H1 (cell line): Measurements from ENCODE around the gene MYH11. TPM values are rescaled to one million over a fixed set of nuclear protein-coding genes. Genes with fewer than 3 reads are reported as not detected.
A peak's percentile ranks its signal among the peaks of the same experiment; 100 is the strongest.

Experiments used
- CTCF ChIA-PET: fragments of 300-600 bp; sonication (Branson Sonifier 250); formaldehyde crosslinking; loops from one replicate; lab custom pipeline; 2021; ENCODE audit not compliant: partially characterized antibody; lab: Charles Lee
- POLR2A ChIA-PET: fragments of 300-600 bp; sonication (Branson Sonifier 250); formaldehyde crosslinking; loops from one replicate; lab custom pipeline; 2021; ENCODE audit warnings: inconsistent platforms; ENCODE audit not compliant: partially characterized antibody; lab: Charles Lee
- DNase-seq, 2 experiments: peaks; one replicate each; pipeline versions ENCODE4 v3.0.0 to v3.0.0-alpha.2; 2010 to 2022; ENCODE audit warnings: low spot score in 2 of 2, low read depth in 1 of 2, mixed read lengths in 1 of 2
- FAIRE-seq: peaks from 2 replicates; lab custom pipeline; 2011; peaks lifted over from hg19 to GRCh38; lab: Jason Lieb, UNC
- H2AFZ ChIP-seq: 2 replicates; pipeline ENCODE4 v1.8.1; 2012; ENCODE audit warnings: low read length, inconsistent platforms
- H2AK5ac ChIP-seq: 2 replicates; pipeline ENCODE4 v1.6.1; 2013; ENCODE audit warnings: low read depth, low read length
- H2BK120ac ChIP-seq: replicated peaks from 2 replicates; pipeline ENCODE3; 2013; ENCODE audit warnings: low read depth, low read length, inconsistent platforms
- H2BK12ac ChIP-seq: 2 replicates; pipeline ENCODE4 v1.6.1; 2013; ENCODE audit warnings: low read depth, low read length
- H2BK15ac ChIP-seq: 2 replicates; pipeline ENCODE4 v1.6.1; 2013; ENCODE audit warnings: low read length
- H2BK20ac ChIP-seq: 2 replicates; pipeline ENCODE4 v1.6.1; 2013; ENCODE audit warnings: low read length
- H2BK5ac ChIP-seq: 2 replicates; pipeline ENCODE4 v1.6.1; 2013; ENCODE audit warnings: low read depth, low read length
- H3K14ac ChIP-seq: 2 replicates; pipeline ENCODE4 v1.6.1; 2013; ENCODE audit warnings: inconsistent platforms; ENCODE audit not compliant: insufficient read length
- H3K18ac ChIP-seq: 2 replicates; pipeline ENCODE4 v1.6.1; 2013; ENCODE audit warnings: low read length; ENCODE audit errors: extremely low read depth
- H3K23ac ChIP-seq: 2 replicates; pipeline ENCODE4 v1.6.1; 2013; ENCODE audit warnings: inconsistent platforms; ENCODE audit not compliant: insufficient read length
- H3K23me2 ChIP-seq: 2 replicates; pipeline ENCODE4 v1.6.1; 2013; ENCODE audit warnings: low read depth, low read length
- H3K27ac ChIP-seq: 2 replicates; pipeline ENCODE4 v1.6.1; 2011; ENCODE audit warnings: low read depth, low read length, inconsistent platforms
- H3K27me3 ChIP-seq, 4 experiments: replicated peaks in 1 of 4; 1 replicate in 1 of 4; 2 replicates in 3 of 4; pipeline versions ENCODE4 v1.6.1 to v1.8.1; 2011 to 2013; ENCODE audit warnings: low read length in 3 of 4, mild to moderate bottlenecking in 3 of 4, inconsistent platforms in 2 of 4, mixed read lengths in 2 of 4, moderate library complexity in 1 of 4; ENCODE audit not compliant: control insufficient read depth in 3 of 4, insufficient read depth in 3 of 4; ENCODE audit errors: extremely low read depth in 1 of 4
- H3K36me3 ChIP-seq, 4 experiments: 2 replicates each; pipeline versions ENCODE4 v1.6.1 to v1.8.1; 2011 to 2013; ENCODE audit warnings: mild to moderate bottlenecking in 4 of 4, low read length in 3 of 4, moderate library complexity in 2 of 4, control low read depth in 1 of 4, inconsistent platforms in 1 of 4; ENCODE audit not compliant: insufficient read depth in 4 of 4, control insufficient read depth in 2 of 4
- H3K4ac ChIP-seq: replicated peaks from 2 replicates; pipeline ENCODE3; 2013; ENCODE audit warnings: low read length, low read depth, mixed read lengths, inconsistent platforms; ENCODE audit not compliant: insufficient read length
- H3K4me1 ChIP-seq, 4 experiments: replicated peaks in 1 of 4; 1 replicate in 1 of 4; 2 replicates in 3 of 4; pipeline versions ENCODE4 v1.6.1 to v1.8.1; 2011 to 2013; ENCODE audit warnings: low read length in 3 of 4, inconsistent platforms in 2 of 4, mixed read lengths in 1 of 4; ENCODE audit not compliant: insufficient read depth in 4 of 4, control insufficient read depth in 3 of 4
- H3K4me2 ChIP-seq, 2 experiments: 2 replicates each; pipeline versions ENCODE4 v1.6.1 to v1.8.1; 2011 to 2013; ENCODE audit warnings: low read depth in 2 of 2, low read length in 2 of 2, control low read depth in 1 of 2, inconsistent platforms in 1 of 2, mild to moderate bottlenecking in 1 of 2; ENCODE audit not compliant: insufficient read depth in 1 of 2
- H3K4me3 ChIP-seq, 4 experiments: fragments of 200-600, 300-600 bp in 1 of 4; sonication (generic), shearing (Covaris generic), sonication (Bioruptor Twin) in 1 of 4; 2 replicates each; pipeline versions ENCODE4 v1.5.1 to v1.8.1; 2011 to 2016; ENCODE audit warnings: low read length in 4 of 4, low read depth in 3 of 4, control low read depth in 2 of 4, inconsistent platforms in 2 of 4, mild to moderate bottlenecking in 2 of 4, mixed read lengths in 1 of 4, moderate library complexity in 1 of 4; ENCODE audit not compliant: insufficient read depth in 2 of 4; ENCODE audit errors: extremely low read depth in 1 of 4
- H3K56ac ChIP-seq: replicated peaks from 2 replicates; pipeline ENCODE3; 2013; ENCODE audit warnings: low read depth, mild to moderate bottlenecking, mixed read lengths, low read length, inconsistent platforms; ENCODE audit not compliant: insufficient read length
- H3K79me1 ChIP-seq: 2 replicates; pipeline ENCODE4 v1.6.1; 2013; ENCODE audit warnings: low read depth, low read length, control low read depth
- H3K79me2 ChIP-seq, 2 experiments: 2 replicates each; pipeline versions ENCODE4 v1.6.1 to v1.8.1; 2012 to 2013; ENCODE audit warnings: low read length in 2 of 2, mild to moderate bottlenecking in 2 of 2, inconsistent platforms in 1 of 2; ENCODE audit not compliant: insufficient read depth in 2 of 2, control insufficient read depth in 1 of 2
- H3K9ac ChIP-seq, 4 experiments: replicated peaks in 1 of 4; 1 replicate in 1 of 4; 2 replicates in 3 of 4; pipeline versions ENCODE4 v1.6.1 to v1.8.1; 2011 to 2013; ENCODE audit warnings: low read depth in 3 of 4, low read length in 3 of 4, control low read depth in 2 of 4, mild to moderate bottlenecking in 2 of 4, moderate library complexity in 2 of 4, inconsistent platforms in 1 of 4; ENCODE audit errors: extremely low read depth in 1 of 4
- H3K9me3 ChIP-seq, 2 experiments: 2 replicates each; pipeline versions ENCODE4 v1.6.1 to v1.8.1; 2012 to 2013; ENCODE audit warnings: mild to moderate bottlenecking in 2 of 2, moderate library complexity in 2 of 2, control low read depth in 1 of 2, inconsistent platforms in 1 of 2, low read depth in 1 of 2, low read length in 1 of 2, mixed read lengths in 1 of 2; ENCODE audit not compliant: insufficient read depth in 2 of 2
- H4K20me1 ChIP-seq, 2 experiments: replicated peaks in 1 of 2; 2 replicates each; pipeline versions ENCODE3 to v1.8.1; 2011 to 2013; ENCODE audit warnings: inconsistent platforms in 2 of 2, low read length in 2 of 2, mild to moderate bottlenecking in 1 of 2; ENCODE audit not compliant: insufficient read depth in 2 of 2, control insufficient read depth in 1 of 2
- H4K5ac ChIP-seq: 2 replicates; pipeline ENCODE4 v1.6.1; 2013; ENCODE audit warnings: low read length, low read depth, mixed read lengths, inconsistent platforms; ENCODE audit not compliant: insufficient read length
- H4K8ac ChIP-seq: 2 replicates; pipeline ENCODE4 v1.8.0; 2013; ENCODE audit warnings: mild to moderate bottlenecking, moderate library complexity, low read length, inconsistent platforms; ENCODE audit not compliant: insufficient read depth; ENCODE audit errors: extremely low read depth
- H4K91ac ChIP-seq: replicated peaks from 2 replicates; pipeline ENCODE3; 2013; ENCODE audit warnings: low read length, mixed read lengths, inconsistent platforms; ENCODE audit not compliant: insufficient read length
- BRCA1 ChIP-seq: IDR thresholded peaks from 2 replicates; pipeline ENCODE4 v1.6.1; 2012; ENCODE audit warnings: low read depth, low read length, improper control_type of control experiment
- CBX8 ChIP-seq: fragments of 300-800, 300-1000 bp; sonication (generic); IDR thresholded peaks from 2 replicates; pipeline ENCODE4 v1.7.1; 2016; ENCODE audit warnings: low read depth, low read length, borderline replicate concordance
- CEBPB ChIP-seq: IDR thresholded peaks from 2 replicates; pipeline ENCODE4 v1.6.1; 2012; ENCODE audit warnings: low read depth, low read length
- EGR1 ChIP-seq: IDR thresholded peaks from 2 replicates; pipeline ENCODE4 v1.6.1; 2011; ENCODE audit warnings: low read depth, low read length, borderline replicate concordance
- HDAC2 ChIP-seq, 2 experiments: fragments of 300-600 bp in 1 of 2; sonication (generic) in 1 of 2; IDR thresholded peaks; 2 replicates each; pipeline ENCODE4 v1.6.1; 2011 to 2012; ENCODE audit warnings: low read depth in 2 of 2, low read length in 2 of 2, mild to moderate bottlenecking in 2 of 2, moderate library complexity in 2 of 2, borderline replicate concordance in 1 of 2, inconsistent platforms in 1 of 2
- JUN ChIP-seq: IDR thresholded peaks from 2 replicates; pipeline ENCODE4 v1.6.1; 2011; ENCODE audit warnings: low read depth, mild to moderate bottlenecking, improper control_type of control experiment, low read length
- JUND ChIP-seq: IDR thresholded peaks from 2 replicates; pipeline ENCODE4 v1.6.1; 2011; ENCODE audit warnings: mild to moderate bottlenecking, improper control_type of control experiment, low read length
- KDM5A ChIP-seq: fragments of 200-600 bp; IDR thresholded peaks from 2 replicates; pipeline ENCODE4 v1.7.1; 2012; ENCODE audit warnings: mild to moderate bottlenecking, low read length, inconsistent platforms, mixed read lengths
- MAX ChIP-seq: IDR thresholded peaks from 2 replicates; pipeline ENCODE4 v1.6.1; 2012; ENCODE audit warnings: inconsistent platforms
- SP2 ChIP-seq: IDR thresholded peaks from 2 replicates; pipeline ENCODE4 v1.6.1; 2012; ENCODE audit warnings: mild to moderate bottlenecking, low read length, inconsistent platforms
- TAF1 ChIP-seq: IDR thresholded peaks from 2 replicates; pipeline ENCODE4 v1.6.1; 2011; ENCODE audit warnings: mild to moderate bottlenecking, low read depth, low read length
- TAF7 ChIP-seq: optimal IDR thresholded peaks from 2 replicates; pipeline ENCODE3; 2011; ENCODE audit warnings: low read depth, mild to moderate bottlenecking, inconsistent platforms, low read length, moderate library complexity, borderline replicate concordance
- WGBS, 2 experiments: shearing (Covaris generic) in 1 of 2; methylation state at CpG; one replicate each; pipeline versions ENCODE4 v1.1.6 to v1.1.7; 2013 to 2015; ENCODE audit warnings: low lambda C conversion rate in 2 of 2, mixed read lengths in 2 of 2, inconsistent platforms in 1 of 2, low coverage in 1 of 2, missing lambda C conversion rate in 1 of 2; ENCODE audit not compliant: insufficient replicate concordance in 2 of 2, insufficient coverage in 1 of 2, insufficient read length in 1 of 2; ENCODE audit errors: extremely low coverage in 1 of 2, missing lambda C conversion rate in 1 of 2; 5-methylcytosine and 5-hydroxymethylcytosine counted together
- polyA plus RNA-seq, 7 experiments: library from polyadenylated mRNA; depleted of rRNA in 3 of 7; stranded (reverse) in 5 of 7; unstranded in 2 of 7; fragments of >200 nt in 5 of 7; fragments of 200-250 nt in 2 of 7; gene quantifications; 1 replicate in 5 of 7; 2 replicates in 1 of 7; 4 replicates in 1 of 7; pipeline versions ENCODE4 v1.2.1 to v1.2.3, GENCODE V29; 2011 to 2013; ENCODE audit warnings: missing spikeins in 2 of 7, mixed read lengths in 2 of 7
- total RNA-seq: library from RNA; stranded (reverse); fragmentation: NEBNext Ultra II Directional; extraction: Animal tissue kit (Norgen Biotek cat#: 25700); gene quantifications from 2 replicates; pipeline ENCODE4 v1.2.1, GENCODE V29; 2021

The MYH11 gene
- total and polyA plus RNA-seq, 2 of the 8 experiments (the other 6 are each of a cell fraction or from before 2014, with no cell fraction given), result 0.11 to 0.78 TPM

DNA sequence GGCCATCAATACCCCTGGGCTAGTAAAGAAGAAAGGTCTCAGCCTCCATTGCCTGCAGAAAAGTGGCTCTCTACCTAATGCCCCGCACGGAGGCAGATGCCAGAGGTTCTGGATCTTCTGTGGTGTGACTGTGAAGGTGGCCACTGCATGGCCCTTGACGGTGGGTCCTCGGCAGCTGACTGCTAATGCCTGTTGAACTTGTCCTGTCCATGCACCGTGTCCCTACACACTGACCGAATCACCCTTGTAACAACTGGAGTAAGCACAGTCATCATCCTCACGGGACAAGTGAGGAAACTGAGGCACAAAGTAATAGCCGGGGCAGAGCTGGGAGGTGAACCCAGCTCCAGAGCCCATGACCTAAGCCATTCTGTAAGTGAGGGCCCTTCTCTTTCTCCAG, 48.8 kb downstream of the MYH11 start:
- no peaks in the 10 kb centered on the region for H3K23me2 ChIP-seq
- WGBS, 2 experiments, result 86% methylated on average over 8 of the region's 8 CpGs; no CpG with 5 or more reads in 1 of the 2 experiments
- no peak overlapping the region; a peak in 1 of 7 replicates for H3K9ac ChIP-seq
- H4K8ac ChIP-seq, result no peak overlapping the region; the same call in 1 of the 2 replicates
- H4K5ac ChIP-seq, result no peak overlapping the region
- no peak overlapping the region for H3K56ac ChIP-seq
- H2AK5ac ChIP-seq, result no peak overlapping the region
- H2BK120ac ChIP-seq, result no peak overlapping the region
- no peak overlapping the region for H3K23ac ChIP-seq
- H3K4me3 ChIP-seq, result no peak overlapping the region
- no peak overlapping the region for H2BK5ac ChIP-seq
- DNase-seq (no peak), FAIRE-seq (no peak)
- no peak overlapping the region; the same call in 1 of the 2 replicates for H3K18ac ChIP-seq
- TF ChIP-seq TAF7, result no peak
- no peak for TF ChIP-seq CBX8
- TF ChIP-seq SP2, result no peak
- TF ChIP-seq EGR1, result no peak
- no peak for TF ChIP-seq MAX
- no peak for TF ChIP-seq BRCA1
- TF ChIP-seq TAF1, result no peak
- TF ChIP-seq HDAC2 (IDR thresholded peaks at IDR 0.05; ENCODE audit: borderline replicate concordance in 1 of 2, low read depth in 2 of 2, low read length in 2 of 2), result no peak
- no peak for TF ChIP-seq CEBPB
- no peak for TF ChIP-seq KDM5A
- no peak for TF ChIP-seq JUND
- TF ChIP-seq JUN, result no peak
- 0 out of 2 replicates have a peak overlapping the region, but pooled peaks have one; percentile 5 for H2BK12ac ChIP-seq
- H4K20me1 ChIP-seq, result no peaks in the 10 kb centered on the region
- H3K9me3 ChIP-seq, result no peaks in the 10 kb centered on the region
- H3K4ac ChIP-seq, result no peak overlapping the region
- POLR2A ChIA-PET, result no interaction called here
- peaks cover 0 to 13% (median 6%) of the 10 kb centered on the region in 4 experiments; a peak in 6 of 7 replicates for H3K4me1 ChIP-seq
- H3K79me2 ChIP-seq, result no peaks in the 10 kb centered on the region
- no peak overlapping the region for H3K14ac ChIP-seq
- H2BK15ac ChIP-seq, result no peak overlapping the region
- H3K36me3 ChIP-seq, result no peaks in the 10 kb centered on the region
- peaks cover 0 to 2% (median 0%) of the 10 kb centered on the region in 4 experiments; a peak in 1 of 7 replicates for H3K27me3 ChIP-seq
- peak overlapping the region in 1 of 2 experiments; percentile 7; a peak in 1 of 4 replicates for H3K4me2 ChIP-seq
- CTCF ChIA-PET, result interaction anchor here (0.9 to 2.0 kb wide), 9 partner anchors 10 to 249 kb away, joined by 3 to 12 read pairs (median 6); no protein-coding TSS in a partner anchor
- no peak overlapping the region for H2BK20ac ChIP-seq
- peak overlapping the region; percentile 81 for H2AFZ ChIP-seq
- H3K79me1 ChIP-seq, result no peaks in the 10 kb centered on the region
- no peak overlapping the region for H4K91ac ChIP-seq
- H3K27ac ChIP-seq, result peak overlapping the region; percentile 46; the same call in 1 of the 2 replicates
